ENCODE results near the gene TRIM3. TPM values are rescaled to one million over a fixed set of nuclear protein-coding genes. Genes with fewer than 3 reads are reported as not detected.
A peak's percentile ranks its signal among the peaks of the same experiment; 100 is the strongest.

TRIM3 gene
- total RNA-seq, 1 donor from 2014 or later, result 20.6 TPM

- peak within 1 kb of the TSS; percentile 1 for H3K27ac Mint-ChIP-seq (ENCODE audit: unreplicated experiment)
- no peak for DNase-seq (ENCODE audit: low read depth, low spot score)
- no peak within 1 kb of the TSS for H3K4me3 Mint-ChIP-seq
Observed at GRCh38 chr11:6497069-6497839, 23.5 kb upstream of the TRIM3 start, which contains the start of gene DNHD1. TSS of gene DNHD1 (plus strand) at chr11:6497280. CDS start at chr11:6498216, 936 bp downstream.

GRCh38 chr11:6489306-6489705 is 15.6 kb upstream of the TRIM3 start:
- Mint-ChIP-seq H3K27me3 (ENCODE audit: low read depth) (no peaks in the 10 kb centered on the region), H3K36me3 (ENCODE audit: low read depth) (no peaks in the 10 kb centered on the region), H3K27ac (ENCODE audit: unreplicated experiment) (no peak overlapping the region), H3K4me1 (no peaks in the 10 kb centered on the region), H3K4me3 (no peak overlapping the region), H3K9me3 (no peaks in the 10 kb centered on the region)
- TF ChIP-seq CTCF (conservative IDR thresholded peaks at IDR 0.05), result no peak
- DNase-seq (ENCODE audit: low read depth, low spot score), result no peak

More at GRCh38 chr11:6497069-6497839, 23.5 kb upstream of the TRIM3 start, which contains the start of gene DNHD1:
- H3K9me3 Mint-ChIP-seq, result no peaks in the 10 kb centered on the region
- no peaks in the 10 kb centered on the region for H3K4me1 Mint-ChIP-seq
- no peak for TF ChIP-seq CTCF (conservative IDR thresholded peaks at IDR 0.05)
- peaks cover 4% of the 10 kb centered on the region for H3K36me3 Mint-ChIP-seq (ENCODE audit: low read depth)
- no peaks in the 10 kb centered on the region for H3K27me3 Mint-ChIP-seq (ENCODE audit: low read depth)

- no peak overlapping the region for H3K4me3 Mint-ChIP-seq
- H3K27ac Mint-ChIP-seq (ENCODE audit: unreplicated experiment), result no peak overlapping the region
- TF ChIP-seq CTCF (conservative IDR thresholded peaks at IDR 0.05), result no peak
- H3K36me3 Mint-ChIP-seq (ENCODE audit: low read depth), result no peaks in the 10 kb centered on the region
- no peaks in the 10 kb centered on the region for H3K4me1 Mint-ChIP-seq
- DNase-seq (ENCODE audit: low read depth, low spot score), result no peak
- H3K27me3 Mint-ChIP-seq (ENCODE audit: low read depth), result no peaks in the 10 kb centered on the region
- no peaks in the 10 kb centered on the region for H3K9me3 Mint-ChIP-seq
Observed at GRCh38 chr11:6488821-6489220, 15.1 kb upstream of the TRIM3 start.

GRCh38 chr11:6488342-6488741 is 14.6 kb upstream of the TRIM3 start:
- Mint-ChIP-seq H3K4me1 (peaks cover 3% of the 10 kb centered on the region), H3K9me3 (no peaks in the 10 kb centered on the region), H3K27ac (ENCODE audit: unreplicated experiment) (no peak overlapping the region), H3K36me3 (ENCODE audit: low read depth) (peaks cover 2% of the 10 kb centered on the region), H3K27me3 (ENCODE audit: low read depth) (no peaks in the 10 kb centered on the region), H3K4me3 (no peak overlapping the region)
- no peak for TF ChIP-seq CTCF (conservative IDR thresholded peaks at IDR 0.05)
- DNase-seq (ENCODE audit: low read depth, low spot score), result no peak

- Mint-ChIP-seq H3K27ac (ENCODE audit: unreplicated experiment) (no peak overlapping the region), H3K9me3 (no peaks in the 10 kb centered on the region), H3K4me3 (no peak overlapping the region), H3K36me3 (ENCODE audit: low read depth) (peaks cover 8% of the 10 kb centered on the region), H3K4me1 (peaks cover 15% of the 10 kb centered on the region), H3K27me3 (ENCODE audit: low read depth) (no peaks in the 10 kb centered on the region)
- no peak for DNase-seq (ENCODE audit: low read depth, low spot score)
- TF ChIP-seq CTCF (conservative IDR thresholded peaks at IDR 0.05), result no peak
Observed at GRCh38 chr11:6486938-6487337, 13.2 kb upstream of the TRIM3 start.

Measured in neural crest cell (in vitro differentiated cells).